K562 (cell line): Measurements from ENCODE around the gene SEC24C. TPM values are rescaled to one million over a fixed set of nuclear protein-coding genes. Genes with fewer than 3 reads are reported as not detected.
A peak's percentile ranks its signal among the peaks of the same experiment; 100 is the strongest.

ENCODE experiments used
- CSDE1 ChIP-seq, 2 experiments: fragments of 450-650 bp; IDR thresholded peaks; 2 replicates each; pipeline ENCODE4 v1.6.1; 2016; ENCODE audit warnings: mild to moderate bottlenecking in 1 of 2
- DIDO1 ChIP-seq: fragments of 450-650 bp; IDR thresholded peaks from 2 replicates; pipeline ENCODE4 v1.6.1; 2016; ENCODE audit warnings: low read depth, missing biosample characterization, missing genetic modification characterization
- ELF2 ChIP-seq: fragments of 250-450 bp; sonication (Bioruptor Pico); IDR thresholded peaks from 2 replicates; pipeline ENCODE4 v1.5.0; 2021; ENCODE audit warnings: mild to moderate bottlenecking
- FOSL1 ChIP-seq: fragments of 200-800 bp; sonication (Bioruptor generic); conservative IDR thresholded peaks from 2 replicates; pipeline ENCODE4 v1.6.1; 2016; ENCODE audit warnings: missing genetic modification characterization, missing compliant biosample characterization
- GTF2A2 ChIP-seq: IDR thresholded peaks from 2 replicates; pipeline ENCODE4 v1.6.1; 2016; ENCODE audit warnings: mild to moderate bottlenecking, missing genetic modification characterization, missing compliant biosample characterization
- HCFC1 ChIP-seq: IDR thresholded peaks from 2 replicates; pipeline ENCODE4 v1.6.1; 2012; ENCODE audit warnings: low read depth, low read length, improper control_type of control experiment
- MIER1 ChIP-seq: fragments of 450-650 bp; IDR thresholded peaks from 2 replicates; pipeline ENCODE4 v1.6.1; 2016; ENCODE audit warnings: antibody characterized with exemption, mild to moderate bottlenecking, low read depth
- NFYB ChIP-seq: IDR thresholded peaks from 2 replicates; pipeline ENCODE4 v1.6.1; 2011; ENCODE audit warnings: mild to moderate bottlenecking, moderate library complexity; ENCODE audit not compliant: insufficient read length; ENCODE audit errors: extremely low read depth
- PRMT5 ChIP-seq: sonication (generic); formaldehyde crosslinking; IDR thresholded peaks from 2 replicates; pipeline ENCODE4 v1.5.0; 2020; ENCODE audit warnings: missing genetic modification reagents
- ZBTB7A ChIP-seq: IDR thresholded peaks from 2 replicates; pipeline ENCODE4 v1.6.1; 2011; ENCODE audit warnings: low read depth, mild to moderate bottlenecking, low read length, moderate library complexity, borderline replicate concordance; ENCODE audit not compliant: control insufficient read depth
- ZNF274 ChIP-seq: IDR thresholded peaks from 2 replicates; pipeline ENCODE4 v1.6.1; 2011; ENCODE audit warnings: low read depth, mild to moderate bottlenecking, low read length, moderate library complexity, borderline replicate concordance
- ZNF316 ChIP-seq: fragments of 450-650 bp; IDR thresholded peaks from 2 replicates; pipeline ENCODE4 v1.6.1; 2016
- ZNF586 ChIP-seq: fragments of 450-650 bp; formaldehyde crosslinking; conservative IDR thresholded peaks from 2 replicates; pipeline ENCODE4 v1.4.0; 2020; ENCODE audit warnings: mild to moderate bottlenecking, moderate library complexity
- ZNF696 ChIP-seq: fragments of 250-450 bp; sonication (Bioruptor Pico); conservative IDR thresholded peaks from 2 replicates; pipeline ENCODE4 v1.4.0; 2020; ENCODE audit warnings: mild to moderate bottlenecking, moderate library complexity
- polyA plus RNA-seq, 8 experiments: library from polyadenylated mRNA; depleted of rRNA in 4 of 8; stranded (reverse) in 5 of 8; unstranded in 3 of 8; fragments of >200 nt; fragmentation: Nextera tagmentation in 2 of 8; fragmentation: Illumina TruSeq in 1 of 8; extraction: Ambion mirVana in 2 of 8; extraction: Trizol in 1 of 8; gene quantifications; 2 replicates each; pipeline versions ENCODE4 v1.2.1 to v1.2.3, GENCODE V29; 2011 to 2014; ENCODE audit warnings: inconsistent platforms in 1 of 8, missing spikeins in 1 of 8
- total RNA-seq, 7 experiments: library from RNA; depleted of rRNA in 6 of 7; stranded (reverse); fragments of >200 nt in 6 of 7; fragmentation: Illumina TruSeq in 2 of 7; extraction: Trizol in 2 of 7; gene quantifications; 2 replicates each; pipeline versions ENCODE4 v1.2.1 to v1.2.3, GENCODE V29; 2011 to 2021; ENCODE audit warnings: low replicate concordance in 1 of 7
- TF ChIP-seq, protein P1 (sequence below): fragments of 250-450 bp; sonication (Bioruptor Pico); IDR thresholded peaks from 2 replicates; pipeline ENCODE4 v1.5.0; 2020; ENCODE audit warnings: mild to moderate bottlenecking
- TF ChIP-seq, protein P2 (sequence below), 2 experiments: fragments of 450-650 bp; conservative IDR thresholded peaks; 2 replicates each; pipeline ENCODE4 v1.6.1; 2017; ENCODE audit warnings: mild to moderate bottlenecking in 2 of 2, moderate library complexity in 2 of 2
- TF ChIP-seq, protein P3 (sequence below): fragments of 450-650 bp; IDR thresholded peaks from 2 replicates; pipeline ENCODE4 v1.6.1; 2018; ENCODE audit not compliant: partially characterized antibody
- TF ChIP-seq, protein P4 (sequence below): sonication (generic); formaldehyde crosslinking; IDR thresholded peaks from 2 replicates; pipeline ENCODE4 v1.8.0; 2022; ENCODE audit warnings: mild to moderate bottlenecking, missing genetic modification reagents, borderline replicate concordance

SEC24C gene
- total and polyA plus RNA-seq, 9 of the 15 experiments (the other 6 are each of a cell fraction or from before 2014, with no cell fraction given): 19.0 to 115 (median 70.5) TPM

DNA sequence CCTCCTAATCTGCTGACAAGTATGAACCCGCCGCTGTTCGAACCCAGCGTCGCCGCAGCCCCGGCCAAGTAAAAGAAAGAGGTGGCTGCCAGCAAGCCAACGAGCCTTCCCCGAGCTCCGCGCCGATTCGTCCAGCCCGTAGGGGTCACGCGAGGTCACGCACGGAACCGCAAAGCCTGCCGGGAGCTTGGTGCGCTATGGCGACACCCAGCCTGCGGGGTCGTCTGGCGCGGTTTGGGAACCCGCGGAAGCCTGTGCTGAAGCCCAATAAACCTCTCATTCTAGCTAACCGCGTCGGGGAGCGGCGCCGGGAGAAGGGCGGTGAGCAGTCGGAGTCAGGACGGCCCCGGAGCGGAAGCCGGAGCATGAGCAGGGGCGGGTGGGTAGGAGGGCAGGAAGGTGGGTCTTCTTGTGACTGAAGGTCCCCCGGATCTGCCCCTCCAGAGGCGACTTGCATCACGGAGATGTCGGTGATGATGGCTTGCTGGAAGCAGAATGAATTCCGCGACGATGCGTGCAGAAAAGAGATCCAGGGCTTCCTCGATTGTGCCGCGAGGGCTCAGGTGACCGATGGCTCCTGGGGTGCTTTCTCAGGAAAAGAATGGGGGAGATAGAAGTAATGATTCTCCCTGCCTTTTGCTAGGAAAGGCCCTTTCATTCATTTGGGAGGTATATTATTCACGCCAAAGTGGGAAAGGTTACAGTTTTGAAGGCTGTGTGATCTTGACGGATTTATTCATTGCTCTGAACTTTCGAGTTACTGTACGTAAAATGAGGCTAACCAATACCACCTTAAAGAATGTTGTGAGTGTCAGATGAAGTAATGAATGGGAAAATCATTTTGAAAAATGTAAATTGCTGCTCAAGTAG, 37.9 kb downstream of the SEC24C start, which contains the start of gene CHCHD1 (continued):
- TF ChIP-seq ZNF316 (peak; percentile 82), ZNF696 (CRISPR knock-in tag) (no peak), ELF2 (no peak), ZNF586 (CRISPR knock-in tag) (no peak), HCFC1 (peak; percentile 73), PRMT5 (no peak), MIER1 (0 out of 2 replicates have a peak, but pooled peaks have one; percentile 20), ZNF274 (no peak), FOSL1 (tag) (0 out of 2 replicates have a peak, but pooled peaks have one; percentile 33), GTF2A2 (tag) (no peak), DIDO1 (tag) (peak; percentile 69), CSDE1 (IDR thresholded peaks at IDR 0.05) (no peak; a peak in 1 of 4 replicates), ZBTB7A (peak; percentile 95), NFYB (no peak)
- TF ChIP-seq, protein P1, sequence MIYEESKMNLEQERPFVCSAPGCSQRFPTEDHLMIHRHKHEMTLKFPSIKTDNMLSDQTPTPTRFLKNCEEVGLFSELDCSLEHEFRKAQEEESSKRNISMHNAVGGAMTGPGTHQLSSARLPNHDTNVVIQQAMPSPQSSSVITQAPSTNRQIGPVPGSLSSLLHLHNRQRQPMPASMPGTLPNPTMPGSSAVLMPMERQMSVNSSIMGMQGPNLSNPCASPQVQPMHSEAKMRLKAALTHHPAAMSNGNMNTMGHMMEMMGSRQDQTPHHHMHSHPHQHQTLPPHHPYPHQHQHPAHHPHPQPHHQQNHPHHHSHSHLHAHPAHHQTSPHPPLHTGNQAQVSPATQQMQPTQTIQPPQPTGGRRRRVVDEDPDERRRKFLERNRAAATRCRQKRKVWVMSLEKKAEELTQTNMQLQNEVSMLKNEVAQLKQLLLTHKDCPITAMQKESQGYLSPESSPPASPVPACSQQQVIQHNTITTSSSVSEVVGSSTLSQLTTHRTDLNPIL (CRISPR knock-in tag): no peak
- TF ChIP-seq, protein P2, sequence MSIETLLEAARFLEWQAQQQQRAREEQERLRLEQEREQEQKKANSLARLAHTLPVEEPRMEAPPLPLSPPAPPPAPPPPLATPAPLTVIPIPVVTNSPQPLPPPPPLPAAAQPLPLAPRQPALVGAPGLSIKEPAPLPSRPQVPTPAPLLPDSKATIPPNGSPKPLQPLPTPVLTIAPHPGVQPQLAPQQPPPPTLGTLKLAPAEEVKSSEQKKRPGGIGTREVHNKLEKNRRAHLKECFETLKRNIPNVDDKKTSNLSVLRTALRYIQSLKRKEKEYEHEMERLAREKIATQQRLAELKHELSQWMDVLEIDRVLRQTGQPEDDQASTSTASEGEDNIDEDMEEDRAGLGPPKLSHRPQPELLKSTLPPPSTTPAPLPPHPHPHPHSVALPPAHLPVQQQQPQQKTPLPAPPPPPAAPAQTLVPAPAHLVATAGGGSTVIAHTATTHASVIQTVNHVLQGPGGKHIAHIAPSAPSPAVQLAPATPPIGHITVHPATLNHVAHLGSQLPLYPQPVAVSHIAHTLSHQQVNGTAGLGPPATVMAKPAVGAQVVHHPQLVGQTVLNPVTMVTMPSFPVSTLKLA (conservative IDR thresholded peaks at IDR 0.05): peak; percentile 74 to 91
- TF ChIP-seq, protein P3, sequence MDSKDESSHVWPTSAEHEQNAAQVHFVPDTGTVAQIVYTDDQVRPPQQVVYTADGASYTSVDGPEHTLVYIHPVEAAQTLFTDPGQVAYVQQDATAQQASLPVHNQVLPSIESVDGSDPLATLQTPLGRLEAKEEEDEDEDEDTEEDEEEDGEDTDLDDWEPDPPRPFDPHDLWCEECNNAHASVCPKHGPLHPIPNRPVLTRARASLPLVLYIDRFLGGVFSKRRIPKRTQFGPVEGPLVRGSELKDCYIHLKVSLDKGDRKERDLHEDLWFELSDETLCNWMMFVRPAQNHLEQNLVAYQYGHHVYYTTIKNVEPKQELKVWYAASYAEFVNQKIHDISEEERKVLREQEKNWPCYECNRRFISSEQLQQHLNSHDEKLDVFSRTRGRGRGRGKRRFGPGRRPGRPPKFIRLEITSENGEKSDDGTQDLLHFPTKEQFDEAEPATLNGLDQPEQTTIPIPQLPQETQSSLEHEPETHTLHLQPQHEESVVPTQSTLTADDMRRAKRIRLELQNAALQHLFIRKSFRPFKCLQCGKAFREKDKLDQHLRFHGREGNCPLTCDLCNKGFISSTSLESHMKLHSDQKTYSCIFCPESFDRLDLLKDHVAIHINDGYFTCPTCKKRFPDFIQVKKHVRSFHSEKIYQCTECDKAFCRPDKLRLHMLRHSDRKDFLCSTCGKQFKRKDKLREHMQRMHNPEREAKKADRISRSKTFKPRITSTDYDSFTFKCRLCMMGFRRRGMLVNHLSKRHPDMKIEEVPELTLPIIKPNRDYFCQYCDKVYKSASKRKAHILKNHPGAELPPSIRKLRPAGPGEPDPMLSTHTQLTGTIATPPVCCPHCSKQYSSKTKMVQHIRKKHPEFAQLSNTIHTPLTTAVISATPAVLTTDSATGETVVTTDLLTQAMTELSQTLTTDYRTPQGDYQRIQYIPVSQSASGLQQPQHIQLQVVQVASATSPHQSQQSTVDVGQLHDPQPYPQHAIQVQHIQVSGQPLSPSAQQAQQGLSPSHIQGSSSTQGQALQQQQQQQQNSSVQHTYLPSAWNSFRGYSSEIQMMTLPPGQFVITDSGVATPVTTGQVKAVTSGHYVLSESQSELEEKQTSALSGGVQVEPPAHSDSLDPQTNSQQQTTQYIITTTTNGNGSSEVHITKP: peak; percentile 92
- TF ChIP-seq, protein P4, sequence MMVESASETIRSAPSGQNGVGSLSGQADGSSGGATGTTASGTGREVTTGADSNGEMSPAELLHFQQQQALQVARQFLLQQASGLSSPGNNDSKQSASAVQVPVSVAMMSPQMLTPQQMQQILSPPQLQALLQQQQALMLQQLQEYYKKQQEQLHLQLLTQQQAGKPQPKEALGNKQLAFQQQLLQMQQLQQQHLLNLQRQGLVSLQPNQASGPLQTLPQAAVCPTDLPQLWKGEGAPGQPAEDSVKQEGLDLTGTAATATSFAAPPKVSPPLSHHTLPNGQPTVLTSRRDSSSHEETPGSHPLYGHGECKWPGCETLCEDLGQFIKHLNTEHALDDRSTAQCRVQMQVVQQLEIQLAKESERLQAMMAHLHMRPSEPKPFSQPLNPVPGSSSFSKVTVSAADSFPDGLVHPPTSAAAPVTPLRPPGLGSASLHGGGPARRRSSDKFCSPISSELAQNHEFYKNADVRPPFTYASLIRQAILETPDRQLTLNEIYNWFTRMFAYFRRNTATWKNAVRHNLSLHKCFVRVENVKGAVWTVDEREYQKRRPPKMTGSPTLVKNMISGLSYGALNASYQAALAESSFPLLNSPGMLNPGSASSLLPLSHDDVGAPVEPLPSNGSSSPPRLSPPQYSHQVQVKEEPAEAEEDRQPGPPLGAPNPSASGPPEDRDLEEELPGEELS (CRISPR knock-in tag): peak; percentile 80; the same call in 1 of the 2 replicates
